OCI-LY7 (cell line): ENCODE results near the gene TTC33.

ENCODE experiments used
- EZH2phosphoT487 ChIP-seq: fragments of 200-600 bp; sonication (generic); IDR thresholded peaks from 2 replicates; pipeline ENCODE4 v1.6.1; 2018; ENCODE audit warnings: low read depth, borderline replicate concordance, mild to moderate bottlenecking, mixed run types, antibody characterized with exemption, low read length, moderate library complexity, mixed read lengths
- TF ChIP-seq, protein P1 (sequence below): fragments of 200-600 bp; sonication (generic); conservative IDR thresholded peaks from 2 replicates; pipeline ENCODE4 v1.5.1; 2014; ENCODE audit warnings: mild to moderate bottlenecking, antibody characterized with exemption, low read length, moderate library complexity, mixed read lengths

- TF ChIP-seq, protein P1, sequence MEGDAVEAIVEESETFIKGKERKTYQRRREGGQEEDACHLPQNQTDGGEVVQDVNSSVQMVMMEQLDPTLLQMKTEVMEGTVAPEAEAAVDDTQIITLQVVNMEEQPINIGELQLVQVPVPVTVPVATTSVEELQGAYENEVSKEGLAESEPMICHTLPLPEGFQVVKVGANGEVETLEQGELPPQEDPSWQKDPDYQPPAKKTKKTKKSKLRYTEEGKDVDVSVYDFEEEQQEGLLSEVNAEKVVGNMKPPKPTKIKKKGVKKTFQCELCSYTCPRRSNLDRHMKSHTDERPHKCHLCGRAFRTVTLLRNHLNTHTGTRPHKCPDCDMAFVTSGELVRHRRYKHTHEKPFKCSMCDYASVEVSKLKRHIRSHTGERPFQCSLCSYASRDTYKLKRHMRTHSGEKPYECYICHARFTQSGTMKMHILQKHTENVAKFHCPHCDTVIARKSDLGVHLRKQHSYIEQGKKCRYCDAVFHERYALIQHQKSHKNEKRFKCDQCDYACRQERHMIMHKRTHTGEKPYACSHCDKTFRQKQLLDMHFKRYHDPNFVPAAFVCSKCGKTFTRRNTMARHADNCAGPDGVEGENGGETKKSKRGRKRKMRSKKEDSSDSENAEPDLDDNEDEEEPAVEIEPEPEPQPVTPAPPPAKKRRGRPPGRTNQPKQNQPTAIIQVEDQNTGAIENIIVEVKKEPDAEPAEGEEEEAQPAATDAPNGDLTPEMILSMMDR, result no peak; the same call in 1 of the 2 replicates
- no peak for TF ChIP-seq EZH2phosphoT487
Observed at GRCh38 chr5:40798801-40799210, 43.0 kb upstream of the TTC33 start.
